ENCODE data around the gene SPRR2B. TPM values are rescaled to one million over a fixed set of nuclear protein-coding genes. Genes with fewer than 3 reads are reported as not detected.
"Not testable (repeated sequence)": the region's sequence is repeated elsewhere in the genome, so short reads cannot be mapped to it uniquely, and the experiment has no call there.

SPRR2B gene
- total and polyA plus RNA-seq, 2 donors (not counting 3 experiments of a cell fraction or from before 2014, with no cell fraction given) = not detected

GRCh38 chr1:153024413-153024812, 47.0 kb downstream of the SPRR2B start:
- H3K36me3 ChIP-seq (ENCODE audit: control insufficient read depth in 2 of 2, extremely low read depth in 1 of 2, insufficient read depth in 2 of 2, low read length in 2 of 2) = no peaks in the 10 kb centered on the region
- BruUV-seq (replicated peaks) = no TSS peak
- no peak for FAIRE-seq
- H3K9me1 ChIP-seq (replicated peaks; ENCODE audit: control insufficient read depth, extremely low read depth, insufficient read depth, low read length) = no peaks in the 10 kb centered on the region
- H4K20me1 ChIP-seq (replicated peaks; ENCODE audit: control insufficient read depth, extremely low read depth, insufficient read depth, low read length) = no peaks in the 10 kb centered on the region
- no peak overlapping the region for H3K9ac ChIP-seq (replicated peaks; ENCODE audit: extremely low read depth, insufficient read depth, low read length)
- no peaks in the 10 kb centered on the region for H3K79me2 ChIP-seq (ENCODE audit: control insufficient read depth, insufficient read depth, low read length)
- H3K27me3 ChIP-seq (ENCODE audit: control insufficient read depth in 2 of 2, insufficient read depth in 2 of 2, low read length in 2 of 2) = no peaks in the 10 kb centered on the region
- CTCF ChIA-PET = no interaction called here
- H3K27ac ChIP-seq (ENCODE audit: insufficient read depth, low read depth, low read length) = no peak overlapping the region
- TF ChIP-seq EZH2 (IDR thresholded peaks at IDR 0.05; ENCODE audit: borderline replicate concordance, low read depth, low read length, severe bottlenecking) (no peak), JUN (IDR thresholded peaks at IDR 0.05; ENCODE audit: borderline replicate concordance, insufficient read depth, insufficient read length, low read depth) (no peak)
- dilution Hi-C loops (cut with MboI; ENCODE audit: extremely low pct_ligation_motif_present, low sequenced_read_pairs) (no loop called here), intact Hi-C loops (cut with micrococcal nuclease) (no loop called here)
- no peak overlapping the region for H3K4me3 ChIP-seq (replicated peaks in 1 of 3; ENCODE audit: insufficient read depth in 1 of 3, low read depth in 1 of 3, low read length in 3 of 3)
- no peak overlapping the region for H3K4me2 ChIP-seq (ENCODE audit: insufficient read depth, low read length)
- no peaks in the 10 kb centered on the region for H3K9me3 ChIP-seq (replicated peaks; ENCODE audit: control insufficient read depth, insufficient read depth, low read length)
- no peaks in the 10 kb centered on the region for H3K4me1 ChIP-seq (ENCODE audit: control insufficient read depth, extremely low read depth, insufficient read depth, low read length)
- no peak for DNase-seq (ENCODE audit: low read depth, low spot score)
- no peak overlapping the region for H2AFZ ChIP-seq (ENCODE audit: low read depth, low read length)
- POLR2A ChIA-PET = no interaction called here

GRCh38 chr1:153023109-153023508, 48.3 kb downstream of the SPRR2B start:
- H3K79me2 ChIP-seq (ENCODE audit: control insufficient read depth, insufficient read depth, low read length) = no peaks in the 10 kb centered on the region
- no peaks in the 10 kb centered on the region for H3K36me3 ChIP-seq (ENCODE audit: control insufficient read depth in 2 of 2, extremely low read depth in 1 of 2, insufficient read depth in 2 of 2, low read length in 2 of 2)
- H3K4me2 ChIP-seq (ENCODE audit: insufficient read depth, low read length) = no peak overlapping the region
- POLR2A ChIA-PET = no interaction called here
- intact Hi-C loops (cut with micrococcal nuclease) (no loop called here), dilution Hi-C loops (cut with MboI; ENCODE audit: extremely low pct_ligation_motif_present, low sequenced_read_pairs) (no loop called here)
- H3K9me1 ChIP-seq (replicated peaks; ENCODE audit: control insufficient read depth, extremely low read depth, insufficient read depth, low read length) = no peaks in the 10 kb centered on the region
- H3K9ac ChIP-seq (replicated peaks; ENCODE audit: extremely low read depth, insufficient read depth, low read length) = no peak overlapping the region
- DNase-seq (ENCODE audit: low read depth, low spot score) (no peak), FAIRE-seq (no peak)
- H3K4me3 ChIP-seq (replicated peaks in 1 of 3; ENCODE audit: insufficient read depth in 1 of 3, low read depth in 1 of 3, low read length in 3 of 3) = no peak overlapping the region
- H3K27me3 ChIP-seq (ENCODE audit: control insufficient read depth in 2 of 2, insufficient read depth in 2 of 2, low read length in 2 of 2) = no peaks in the 10 kb centered on the region
- H2AFZ ChIP-seq (ENCODE audit: low read depth, low read length) = no peak overlapping the region
- no TSS peak for BruUV-seq (replicated peaks)
- H4K20me1 ChIP-seq (replicated peaks; ENCODE audit: control insufficient read depth, extremely low read depth, insufficient read depth, low read length) = no peaks in the 10 kb centered on the region
- CTCF ChIA-PET = no interaction called here
- H3K4me1 ChIP-seq (ENCODE audit: control insufficient read depth, extremely low read depth, insufficient read depth, low read length) = no peaks in the 10 kb centered on the region
- no peaks in the 10 kb centered on the region for H3K9me3 ChIP-seq (replicated peaks; ENCODE audit: control insufficient read depth, insufficient read depth, low read length)
- no peak overlapping the region for H3K27ac ChIP-seq (ENCODE audit: insufficient read depth, low read depth, low read length)
- no peak for TF ChIP-seq MYC (IDR thresholded peaks at IDR 0.05; ENCODE audit: low read depth, low read length)
- no peak for TF ChIP-seq MAX (IDR thresholded peaks at IDR 0.05; ENCODE audit: insufficient read depth, insufficient read length)
- TF ChIP-seq EZH2 (IDR thresholded peaks at IDR 0.05; ENCODE audit: borderline replicate concordance, low read depth, low read length, severe bottlenecking) = no peak
- TF ChIP-seq POLR2A (IDR thresholded peaks at IDR 0.05; ENCODE audit: low read depth, low read length) = no peak
- no peak for TF ChIP-seq CTCF (IDR thresholded peaks at IDR 0.05; ENCODE audit: extremely low read depth in 1 of 2, insufficient read depth in 1 of 2, low read depth in 1 of 2, low read length in 2 of 2)
- no peak for TF ChIP-seq JUN (IDR thresholded peaks at IDR 0.05; ENCODE audit: borderline replicate concordance, insufficient read depth, insufficient read length, low read depth)
- no peak for TF ChIP-seq FOS (IDR thresholded peaks at IDR 0.05; ENCODE audit: borderline replicate concordance, insufficient read depth, low read length)
- no peak for TF ChIP-seq POLR2AphosphoS5 (IDR thresholded peaks at IDR 0.05; ENCODE audit: insufficient read depth, low read depth, low read length)
- no peak for TF ChIP-seq GATA2 (IDR thresholded peaks at IDR 0.05; ENCODE audit: insufficient read depth, insufficient read length, low read depth, low read length)

- H3K9ac ChIP-seq (replicated peaks; ENCODE audit: extremely low read depth, insufficient read depth, low read length); H3K4me3 ChIP-seq (replicated peaks in 1 of 3; ENCODE audit: insufficient read depth in 1 of 3, low read depth in 1 of 3, low read length in 3 of 3); H4K20me1 ChIP-seq (replicated peaks; ENCODE audit: control insufficient read depth, extremely low read depth, insufficient read depth, low read length); H3K9me1 ChIP-seq (replicated peaks; ENCODE audit: control insufficient read depth, extremely low read depth, insufficient read depth, low read length); H2AFZ ChIP-seq (ENCODE audit: low read depth, low read length); H3K4me2 ChIP-seq (ENCODE audit: insufficient read depth, low read length); H3K4me1 ChIP-seq (ENCODE audit: control insufficient read depth, extremely low read depth, insufficient read depth, low read length); DNase-seq (ENCODE audit: low read depth, low spot score); dilution Hi-C loops (cut with MboI; ENCODE audit: extremely low pct_ligation_motif_present, low sequenced_read_pairs); FAIRE-seq; POLR2A ChIA-PET; BruUV-seq (replicated peaks); H3K9me3 ChIP-seq (replicated peaks; ENCODE audit: control insufficient read depth, insufficient read depth, low read length); H3K36me3 ChIP-seq (ENCODE audit: control insufficient read depth in 2 of 2, extremely low read depth in 1 of 2, insufficient read depth in 2 of 2, low read length in 2 of 2); H3K27ac ChIP-seq (ENCODE audit: insufficient read depth, low read depth, low read length); H3K79me2 ChIP-seq (ENCODE audit: control insufficient read depth, insufficient read depth, low read length); CTCF ChIA-PET; intact Hi-C loops (cut with micrococcal nuclease); H3K27me3 ChIP-seq (ENCODE audit: control insufficient read depth in 2 of 2, insufficient read depth in 2 of 2, low read length in 2 of 2): not testable (repeated sequence)
These were observed 49.1 kb downstream of the SPRR2B start for GRCh38 chr1:153022340-153022739.
